Measurements from ENCODE around the gene WTAP.

DNA sequence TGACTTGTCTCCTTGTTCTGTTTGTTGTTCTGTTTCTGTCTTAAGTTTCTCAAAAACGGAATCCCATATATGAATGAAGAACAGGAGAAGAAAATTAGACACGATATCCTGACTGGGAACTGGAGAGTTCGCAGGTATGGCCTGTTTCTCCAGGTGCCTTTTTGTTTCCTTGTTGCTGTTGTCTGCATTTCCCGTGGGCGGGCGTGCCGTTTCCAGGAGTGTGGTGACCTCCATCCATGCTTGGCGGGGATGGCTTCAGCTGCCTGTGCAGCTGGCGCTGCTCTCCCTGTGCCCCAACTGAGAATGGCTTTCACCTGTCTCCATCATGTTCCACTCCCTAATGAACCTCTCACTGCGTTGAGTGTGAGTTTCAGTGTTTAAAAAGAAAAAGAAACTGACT is 77.2 kb downstream of the WTAP start:
- TF ChIP-seq FOXM1 (IDR thresholded peaks at IDR 0.05; ENCODE audit: borderline replicate concordance), result no peak
- TF ChIP-seq ZNF384 (IDR thresholded peaks at IDR 0.05), result no peak
- no peak for TF ChIP-seq SP1 (IDR thresholded peaks at IDR 0.05)
- TF ChIP-seq NFRKB (IDR thresholded peaks at IDR 0.05), result no peak
- no peak for TF ChIP-seq BHLHE40 (IDR thresholded peaks at IDR 0.05; ENCODE audit: borderline replicate concordance)
- no peak for TF ChIP-seq TARDBP (IDR thresholded peaks at IDR 0.05)
- TF ChIP-seq ELF4 (IDR thresholded peaks at IDR 0.05), result no peak
- no peak for TF ChIP-seq CTBP1 (IDR thresholded peaks at IDR 0.05; ENCODE audit: borderline replicate concordance)
- no peak for TF ChIP-seq L3MBTL2 (conservative IDR thresholded peaks at IDR 0.05)
